HCT116 (cell line): Measurements from ENCODE around the gene ITPK1. TPM values are rescaled to one million over a fixed set of nuclear protein-coding genes. Genes with fewer than 3 reads are reported as not detected.

Source experiments
- ATAC-seq: fragments of 200-7000 bp; cut with Tn5 transposase; 2 replicates; pipeline ENCODE4 v1.9.1; 2020; ENCODE audit warnings: mild to moderate bottlenecking, moderate library complexity
- BruUV-seq: library from RNA; stranded (reverse); fragments of 400-500 nt; replicated peaks from 2 replicates; lab custom pipeline; 2021; lab: Mats Ljungman, UMichigan
- CTCF ChIA-PET: fragments of 300-600 bp; sonication (Branson Sonifier 250); formaldehyde crosslinking; loops from one replicate; lab custom pipeline; 2021; ENCODE audit warnings: antibody characterized with exemption; lab: Charles Lee
- POLR2A ChIA-PET: fragments of 300-600, 350-600 bp; sonication (Branson Sonifier 250); formaldehyde crosslinking; loops from one replicate; lab custom pipeline; 2021; ENCODE audit warnings: antibody characterized with exemption; lab: Charles Lee
- RAD21 ChIA-PET, 2 experiments: fragments of 300-600 bp; sonication (Branson Sonifier 250); formaldehyde crosslinking; loops; one replicate each; lab custom pipeline; 2023; ENCODE audit warnings: low total read pairs in 2 of 2; ENCODE audit not compliant: uncharacterized antibody in 2 of 2, unreplicated experiment in 2 of 2, low non-redundant PET in 1 of 2; lab: Charles Lee
- DNase-seq: peaks from one replicate; pipeline ENCODE4 v3.0.0-alpha.2; 2010; ENCODE audit warnings: low read depth, low spot score
- H2AFZ ChIP-seq: fragments of 200-600 bp; shearing (Covaris generic), sonication (generic); 2 replicates; pipeline ENCODE4 v1.6.1; 2017; ENCODE audit warnings: low read depth, mixed run types, mixed read lengths, antibody characterized with exemption, low read length; ENCODE audit not compliant: poor library complexity, severe bottlenecking
- H3K27ac ChIP-seq: 2 replicates; pipeline ENCODE4 v1.5.1; 2012; ENCODE audit warnings: low read depth, low read length
- H3K27me3 ChIP-seq: fragments of 200-600 bp; sonication (generic); 2 replicates; pipeline ENCODE4 v1.6.1; 2016; ENCODE audit warnings: mixed run types, low read length, mixed read lengths; ENCODE audit not compliant: insufficient read depth
- H3K36me3 ChIP-seq, 2 experiments: fragments of 200-500 bp in 1 of 2; fragments of 200-600 bp in 1 of 2; sonication (Bioruptor generic) in 1 of 2; sonication (generic) in 1 of 2; 2 replicates each; pipeline versions ENCODE4 v1.5.1 to v1.6.1; 2014 to 2016; ENCODE audit warnings: low read length in 2 of 2, inconsistent platforms in 1 of 2, mixed read lengths in 1 of 2, mixed run types in 1 of 2; ENCODE audit not compliant: insufficient read depth in 2 of 2, control insufficient read depth in 1 of 2
- H3K4me1 ChIP-seq, 2 experiments: fragments of 200-600 bp in 1 of 2; sonication (generic) in 1 of 2; 2 replicates each; pipeline versions ENCODE4 v1.5.1 to v1.6.1; 2012 to 2017; ENCODE audit warnings: low read length in 2 of 2, inconsistent platforms in 1 of 2, mild to moderate bottlenecking in 1 of 2, mixed read lengths in 1 of 2, mixed run types in 1 of 2, moderate library complexity in 1 of 2; ENCODE audit not compliant: insufficient read depth in 2 of 2, control insufficient read depth in 1 of 2
- H3K4me2 ChIP-seq: fragments of 200-600 bp; sonication (generic); 2 replicates; pipeline ENCODE4 v1.6.1; 2017; ENCODE audit warnings: mixed run types, low read length, mixed read lengths
- H3K4me3 ChIP-seq, 2 experiments: fragments of 200-600 bp in 1 of 2; sonication (generic) in 1 of 2; replicated peaks in 1 of 2; 2 replicates each; pipeline ENCODE4 v1.5.1; 2011 to 2016; ENCODE audit warnings: low read length in 2 of 2, control low read depth in 1 of 2, low read depth in 1 of 2, mild to moderate bottlenecking in 1 of 2, mixed read lengths in 1 of 2, mixed run types in 1 of 2
- H3K79me2 ChIP-seq: fragments of 200-600 bp; sonication (generic); 2 replicates; pipeline ENCODE4 v1.6.1; 2017; ENCODE audit warnings: mild to moderate bottlenecking, mixed run types, low read length, moderate library complexity, mixed read lengths; ENCODE audit not compliant: insufficient read depth
- H3K9ac ChIP-seq: fragments of 200-600 bp; sonication (generic); 2 replicates; pipeline ENCODE4 v1.6.1; 2016; ENCODE audit warnings: low read length, mixed read lengths
- H3K9me2 ChIP-seq: fragments of 200-600 bp; sonication (generic), shearing (Covaris generic); 2 replicates; pipeline ENCODE4 v1.6.1; 2017; ENCODE audit warnings: mixed run types, mild to moderate bottlenecking, moderate library complexity; ENCODE audit not compliant: insufficient read depth
- H3K9me3 ChIP-seq, 2 experiments: fragments of 200-500 bp in 1 of 2; fragments of 200-600 bp in 1 of 2; sonication (Bioruptor generic) in 1 of 2; sonication (generic) in 1 of 2; 2 replicates each; pipeline ENCODE4 v1.6.1; 2014 to 2017; ENCODE audit warnings: low read length in 2 of 2, mixed read lengths in 2 of 2, inconsistent platforms in 1 of 2, low read depth in 1 of 2, mild to moderate bottlenecking in 1 of 2, mixed run types in 1 of 2, moderate library complexity in 1 of 2; ENCODE audit not compliant: control insufficient read depth in 1 of 2, insufficient read depth in 1 of 2
- H4K20me1 ChIP-seq: fragments of 200-600 bp; sonication (generic), shearing (Covaris generic); 2 replicates; pipeline ENCODE4 v1.6.1; 2017; ENCODE audit warnings: mixed run types, mild to moderate bottlenecking, moderate library complexity; ENCODE audit not compliant: insufficient read depth
- CEBPB ChIP-seq: IDR thresholded peaks from 2 replicates; pipeline ENCODE4 v1.6.1; 2012; ENCODE audit warnings: low read depth
- EGR1 ChIP-seq: IDR thresholded peaks from 2 replicates; pipeline ENCODE4 v1.6.1; 2012; ENCODE audit warnings: low read depth
- EZH2 ChIP-seq: fragments of 200-600 bp; sonication (generic); IDR thresholded peaks from 2 replicates; pipeline ENCODE4 v1.6.1; 2017; ENCODE audit warnings: antibody characterized with exemption, mixed run types
- EZH2phosphoT487 ChIP-seq: fragments of 200-600 bp; IDR thresholded peaks from 2 replicates; pipeline ENCODE4 v1.6.1; 2018; ENCODE audit warnings: antibody characterized with exemption, borderline replicate concordance
- FOSL1 ChIP-seq: IDR thresholded peaks from 2 replicates; pipeline ENCODE4 v1.6.1; 2012; ENCODE audit warnings: low read depth
- POLR2A ChIP-seq: IDR thresholded peaks from 2 replicates; pipeline ENCODE4 v1.7.0; 2011; ENCODE audit warnings: borderline replicate concordance; ENCODE audit not compliant: insufficient read depth, insufficient read length; ENCODE audit errors: extremely low read depth
- RAD21 ChIP-seq: IDR thresholded peaks from 2 replicates; pipeline ENCODE4 v1.6.1; 2012; ENCODE audit warnings: low read depth, mild to moderate bottlenecking
- SP1 ChIP-seq: IDR thresholded peaks from 2 replicates; pipeline ENCODE4 v1.6.1; 2012; ENCODE audit warnings: low read depth
- SRF ChIP-seq: IDR thresholded peaks from 2 replicates; pipeline ENCODE4 v1.6.1; 2012; ENCODE audit warnings: low read depth
- ZFX ChIP-seq: fragments of 450-650 bp; IDR thresholded peaks from 2 replicates; pipeline ENCODE4 v1.6.1; 2017
- intact Hi-C: fragments of 100-400 bp; cut with micrococcal nuclease; formaldehyde crosslinking; loops from 2 replicates; pipeline ENCODE4 v1.10.0; 2022
- total RNA-seq: library from RNA; stranded (reverse); gene quantifications from one replicate; pipeline ENCODE4 v1.2.1, GENCODE V29; 2021; ENCODE audit not compliant: unreplicated experiment
- TF ChIP-seq, protein P1 (sequence below): IDR thresholded peaks from 2 replicates; pipeline ENCODE4 v1.6.1; 2011; ENCODE audit warnings: mild to moderate bottlenecking, low read length, moderate library complexity; ENCODE audit not compliant: insufficient replicate concordance; ENCODE audit errors: extremely low read depth
- TF ChIP-seq, protein P2 (sequence below): IDR thresholded peaks from 2 replicates; pipeline ENCODE4 v1.6.1; 2012; ENCODE audit warnings: low read depth
- TF ChIP-seq, protein P3 (sequence below): IDR thresholded peaks from 2 replicates; pipeline ENCODE4 v1.6.1; 2012

ITPK1 gene
- total RNA-seq, 1 experiment from 2014 or later, result 70.2 TPM

DNA sequence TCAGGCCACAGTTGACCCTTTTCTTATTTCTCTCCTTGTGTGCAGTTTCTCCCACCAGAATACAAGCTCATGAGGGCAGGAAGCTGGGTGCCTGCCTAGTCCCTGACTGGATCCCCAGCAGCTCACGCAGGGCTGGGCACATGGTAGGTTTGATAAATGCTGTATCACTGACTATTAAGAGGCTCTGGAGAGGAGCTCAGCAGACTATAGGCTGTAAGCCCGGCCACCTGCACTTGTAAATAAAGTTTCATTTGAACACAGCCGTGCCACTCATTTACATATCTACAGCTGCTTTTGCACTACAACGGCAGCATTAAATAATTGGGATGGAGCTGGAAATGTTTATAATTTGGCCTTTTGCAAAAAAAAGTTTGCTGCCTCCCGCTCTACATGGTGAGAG is 160.8 kb downstream of the ITPK1 start:
- Histone ChIP-seq H3K4me1 (no peaks in the 10 kb centered on the region), H3K36me3 (peaks cover 0 to 5% of the 10 kb centered on the region in 2 experiments; a peak in 2 of 4 replicates), H2AFZ (no peak overlapping the region), H3K9ac (no peak overlapping the region), H3K27me3 (no peaks in the 10 kb centered on the region), H3K4me2 (no peak overlapping the region), H4K20me1 (no peaks in the 10 kb centered on the region), H3K27ac (no peak overlapping the region), H3K79me2 (no peaks in the 10 kb centered on the region), H3K9me3 (no peaks in the 10 kb centered on the region), H3K4me3 (no peak overlapping the region), H3K9me2 (no peaks in the 10 kb centered on the region)
- no TSS peak for BruUV-seq
- DNase-seq, result no peak
- RAD21 ChIA-PET, result no interaction called here
- no peak for TF ChIP-seq ZFX
- TF ChIP-seq EZH2, result no peak
- TF ChIP-seq CEBPB, result no peak
- TF ChIP-seq, protein P1, sequence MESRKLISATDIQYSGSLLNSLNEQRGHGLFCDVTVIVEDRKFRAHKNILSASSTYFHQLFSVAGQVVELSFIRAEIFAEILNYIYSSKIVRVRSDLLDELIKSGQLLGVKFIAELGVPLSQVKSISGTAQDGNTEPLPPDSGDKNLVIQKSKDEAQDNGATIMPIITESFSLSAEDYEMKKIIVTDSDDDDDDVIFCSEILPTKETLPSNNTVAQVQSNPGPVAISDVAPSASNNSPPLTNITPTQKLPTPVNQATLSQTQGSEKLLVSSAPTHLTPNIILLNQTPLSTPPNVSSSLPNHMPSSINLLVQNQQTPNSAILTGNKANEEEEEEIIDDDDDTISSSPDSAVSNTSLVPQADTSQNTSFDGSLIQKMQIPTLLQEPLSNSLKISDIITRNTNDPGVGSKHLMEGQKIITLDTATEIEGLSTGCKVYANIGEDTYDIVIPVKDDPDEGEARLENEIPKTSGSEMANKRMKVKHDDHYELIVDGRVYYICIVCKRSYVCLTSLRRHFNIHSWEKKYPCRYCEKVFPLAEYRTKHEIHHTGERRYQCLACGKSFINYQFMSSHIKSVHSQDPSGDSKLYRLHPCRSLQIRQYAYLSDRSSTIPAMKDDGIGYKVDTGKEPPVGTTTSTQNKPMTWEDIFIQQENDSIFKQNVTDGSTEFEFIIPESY, result no peak
- no peak for TF ChIP-seq SP1
- TF ChIP-seq, protein P2, sequence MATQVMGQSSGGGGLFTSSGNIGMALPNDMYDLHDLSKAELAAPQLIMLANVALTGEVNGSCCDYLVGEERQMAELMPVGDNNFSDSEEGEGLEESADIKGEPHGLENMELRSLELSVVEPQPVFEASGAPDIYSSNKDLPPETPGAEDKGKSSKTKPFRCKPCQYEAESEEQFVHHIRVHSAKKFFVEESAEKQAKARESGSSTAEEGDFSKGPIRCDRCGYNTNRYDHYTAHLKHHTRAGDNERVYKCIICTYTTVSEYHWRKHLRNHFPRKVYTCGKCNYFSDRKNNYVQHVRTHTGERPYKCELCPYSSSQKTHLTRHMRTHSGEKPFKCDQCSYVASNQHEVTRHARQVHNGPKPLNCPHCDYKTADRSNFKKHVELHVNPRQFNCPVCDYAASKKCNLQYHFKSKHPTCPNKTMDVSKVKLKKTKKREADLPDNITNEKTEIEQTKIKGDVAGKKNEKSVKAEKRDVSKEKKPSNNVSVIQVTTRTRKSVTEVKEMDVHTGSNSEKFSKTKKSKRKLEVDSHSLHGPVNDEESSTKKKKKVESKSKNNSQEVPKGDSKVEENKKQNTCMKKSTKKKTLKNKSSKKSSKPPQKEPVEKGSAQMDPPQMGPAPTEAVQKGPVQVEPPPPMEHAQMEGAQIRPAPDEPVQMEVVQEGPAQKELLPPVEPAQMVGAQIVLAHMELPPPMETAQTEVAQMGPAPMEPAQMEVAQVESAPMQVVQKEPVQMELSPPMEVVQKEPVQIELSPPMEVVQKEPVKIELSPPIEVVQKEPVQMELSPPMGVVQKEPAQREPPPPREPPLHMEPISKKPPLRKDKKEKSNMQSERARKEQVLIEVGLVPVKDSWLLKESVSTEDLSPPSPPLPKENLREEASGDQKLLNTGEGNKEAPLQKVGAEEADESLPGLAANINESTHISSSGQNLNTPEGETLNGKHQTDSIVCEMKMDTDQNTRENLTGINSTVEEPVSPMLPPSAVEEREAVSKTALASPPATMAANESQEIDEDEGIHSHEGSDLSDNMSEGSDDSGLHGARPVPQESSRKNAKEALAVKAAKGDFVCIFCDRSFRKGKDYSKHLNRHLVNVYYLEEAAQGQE, result no peak
- no peak for TF ChIP-seq EZH2phosphoT487
- no peak for TF ChIP-seq FOSL1
- TF ChIP-seq, protein P3, sequence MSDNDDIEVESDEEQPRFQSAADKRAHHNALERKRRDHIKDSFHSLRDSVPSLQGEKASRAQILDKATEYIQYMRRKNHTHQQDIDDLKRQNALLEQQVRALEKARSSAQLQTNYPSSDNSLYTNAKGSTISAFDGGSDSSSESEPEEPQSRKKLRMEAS, result no peak
- TF ChIP-seq POLR2A, result no peak
- no peak for TF ChIP-seq RAD21
- TF ChIP-seq SRF, result no peak
- no peak for TF ChIP-seq EGR1
- CTCF ChIA-PET, result interaction anchor here (1.7 to 2.5 kb wide), 2 partner anchors 158 to 184 kb away, joined by 7 to 9 read pairs; no protein-coding TSS in a partner anchor
- no peak for ATAC-seq
- intact Hi-C loops, result loop anchor here (10.0 kb wide), 1 partner anchor 950 kb away; no protein-coding TSS in a partner anchor
- POLR2A ChIA-PET, result no interaction called here
